GM12892 (cell line): ENCODE data around the gene PLIN3.
"Not testable (repeated sequence)": the region's sequence is repeated elsewhere in the genome, so short reads cannot be mapped to it uniquely, and the experiment has no call there.

Experiments used
- POLR2A ChIP-seq: IDR thresholded peaks from 2 replicates; pipeline ENCODE4 v1.6.1; 2011; ENCODE audit warnings: low read depth, low read length, control low read depth
- TAF1 ChIP-seq: IDR thresholded peaks from 2 replicates; pipeline ENCODE4 v1.6.1; 2011; ENCODE audit warnings: low read depth, mild to moderate bottlenecking, control low read depth, low read length, borderline replicate concordance

DNA sequence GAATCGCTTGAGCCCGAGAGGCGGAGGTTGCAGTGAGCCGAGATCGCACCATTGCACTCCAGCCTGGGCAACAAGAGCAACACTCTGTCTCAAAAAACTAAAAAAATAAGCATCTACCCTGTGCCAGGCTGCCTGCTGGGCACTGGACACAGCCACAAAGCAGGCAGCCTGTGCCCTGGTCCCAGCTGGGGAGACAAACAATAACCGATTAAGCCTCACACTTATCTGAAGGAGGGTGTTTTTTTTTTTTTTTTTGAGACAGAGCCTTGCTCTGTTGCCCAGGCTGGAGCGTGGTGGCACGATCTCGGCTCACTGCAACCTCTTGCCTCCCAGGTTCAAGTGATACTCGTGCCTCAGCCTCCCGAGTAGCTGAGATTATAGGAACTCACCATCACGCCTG is 11.0 kb downstream of the PLIN3 start:
- not testable (repeated sequence) for TF ChIP-seq POLR2A, TAF1
